Measurements from ENCODE around the gene FAM180A. TPM values are rescaled to one million over a fixed set of nuclear protein-coding genes. Genes with fewer than 3 reads are reported as not detected.

FAM180A gene
- total RNA-seq, 2 donors from 2014 or later = not detected

GRCh38 chr7:135692055-135692454, 56.6 kb downstream of the FAM180A start:
- peaks cover 30% of the 10 kb centered on the region for H3K36me3 Mint-ChIP-seq (ENCODE audit: low read depth)
- TF ChIP-seq CTCF (conservative IDR thresholded peaks at IDR 0.05) = no peak
- Histone ChIP-seq H3K36me3 (ENCODE audit: control insufficient read depth, insufficient read depth, low read length) (peaks cover 13% of the 10 kb centered on the region), H3K4me3 (ENCODE audit: low read length) (no peak overlapping the region), H3K27ac (ENCODE audit: low read depth, low read length) (no peak overlapping the region), H3K9me3 (ENCODE audit: control insufficient read depth, low read length) (no peaks in the 10 kb centered on the region), H3K9ac (ENCODE audit: extremely low read depth, low read length, poor library complexity, severe bottlenecking) (no peak overlapping the region), H3K4me1 (ENCODE audit: control insufficient read depth, insufficient read depth, low read length) (no peaks in the 10 kb centered on the region), H3K27me3 (ENCODE audit: control insufficient read depth, insufficient read depth, low read length, poor library complexity, severe bottlenecking) (no peaks in the 10 kb centered on the region)
- no peaks in the 10 kb centered on the region for H3K9me3 Mint-ChIP-seq
- H3K27ac Mint-ChIP-seq = no peak overlapping the region
- 91 to 100% methylated on average over 2 to 3 of the region's 3 CpGs for WGBS, 2 experiments (ENCODE audit: insufficient coverage in 1 of 2, insufficient read length in 1 of 2)
- H3K4me1 Mint-ChIP-seq = peaks cover under 1% of the 10 kb centered on the region
- DNase-seq = no peak
- no peaks in the 10 kb centered on the region for H3K27me3 Mint-ChIP-seq (ENCODE audit: insufficient read depth)
- H3K4me3 Mint-ChIP-seq = no peak overlapping the region

GRCh38 chr7:135690566-135690965, 58.0 kb downstream of the FAM180A start:
- peaks cover 13% of the 10 kb centered on the region for H3K36me3 ChIP-seq (ENCODE audit: control insufficient read depth, insufficient read depth, low read length)
- WGBS, 2 experiments (ENCODE audit: insufficient coverage in 1 of 2, insufficient read length in 1 of 2) = 83 to 95% methylated on average over 3 of the region's 3 CpGs
- no peak overlapping the region for H3K27ac Mint-ChIP-seq
- H3K27me3 ChIP-seq (ENCODE audit: control insufficient read depth, insufficient read depth, low read length, poor library complexity, severe bottlenecking) = no peaks in the 10 kb centered on the region
- no peaks in the 10 kb centered on the region for H3K27me3 Mint-ChIP-seq (ENCODE audit: insufficient read depth)
- no peak overlapping the region for H3K9ac ChIP-seq (ENCODE audit: extremely low read depth, low read length, poor library complexity, severe bottlenecking)
- no peak for DNase-seq
- H3K4me1 ChIP-seq (ENCODE audit: control insufficient read depth, insufficient read depth, low read length) = no peaks in the 10 kb centered on the region
- no peak for TF ChIP-seq CTCF (conservative IDR thresholded peaks at IDR 0.05)
- no peak overlapping the region for H3K27ac ChIP-seq (ENCODE audit: low read depth, low read length)
- H3K4me3 ChIP-seq (ENCODE audit: low read length) = no peak overlapping the region
- H3K36me3 Mint-ChIP-seq (ENCODE audit: low read depth) = peaks cover 30% of the 10 kb centered on the region
- no peak overlapping the region for H3K4me3 Mint-ChIP-seq
- H3K4me1 Mint-ChIP-seq = no peaks in the 10 kb centered on the region
- no peaks in the 10 kb centered on the region for H3K9me3 Mint-ChIP-seq
- no peaks in the 10 kb centered on the region for H3K9me3 ChIP-seq (ENCODE audit: control insufficient read depth, low read length)

- H3K4me3 ChIP-seq (ENCODE audit: low read length) = no peak overlapping the region
- H3K9ac ChIP-seq (ENCODE audit: extremely low read depth, low read length, poor library complexity, severe bottlenecking) = no peak overlapping the region
- no peak overlapping the region for H3K27ac ChIP-seq (ENCODE audit: low read depth, low read length)
- H3K36me3 ChIP-seq (ENCODE audit: control insufficient read depth, insufficient read depth, low read length) = peaks cover 13% of the 10 kb centered on the region
- H3K9me3 ChIP-seq (ENCODE audit: control insufficient read depth, low read length) = no peaks in the 10 kb centered on the region
- WGBS, 2 experiments (ENCODE audit: insufficient coverage in 1 of 2, insufficient read length in 1 of 2) = 0% methylated on average over 1 of the region's 1 CpG
- peaks cover 33% of the 10 kb centered on the region for H3K36me3 Mint-ChIP-seq (ENCODE audit: low read depth)
- no peaks in the 10 kb centered on the region for H3K27me3 ChIP-seq (ENCODE audit: control insufficient read depth, insufficient read depth, low read length, poor library complexity, severe bottlenecking)
- H3K27ac Mint-ChIP-seq = no peak overlapping the region
- no peak for DNase-seq
- H3K4me1 ChIP-seq (ENCODE audit: control insufficient read depth, insufficient read depth, low read length) = no peaks in the 10 kb centered on the region
- no peak for TF ChIP-seq CTCF (conservative IDR thresholded peaks at IDR 0.05)
- H3K27me3 Mint-ChIP-seq (ENCODE audit: insufficient read depth) = no peaks in the 10 kb centered on the region
- peaks cover 11% of the 10 kb centered on the region for H3K4me1 Mint-ChIP-seq
- H3K4me3 Mint-ChIP-seq = no peak overlapping the region
- H3K9me3 Mint-ChIP-seq = no peaks in the 10 kb centered on the region
These were observed 61.1 kb downstream of the FAM180A start for GRCh38 chr7:135687466-135687865.
